Measurements from ENCODE around the gene ZNF319.

The ZNF319 gene

DNA sequence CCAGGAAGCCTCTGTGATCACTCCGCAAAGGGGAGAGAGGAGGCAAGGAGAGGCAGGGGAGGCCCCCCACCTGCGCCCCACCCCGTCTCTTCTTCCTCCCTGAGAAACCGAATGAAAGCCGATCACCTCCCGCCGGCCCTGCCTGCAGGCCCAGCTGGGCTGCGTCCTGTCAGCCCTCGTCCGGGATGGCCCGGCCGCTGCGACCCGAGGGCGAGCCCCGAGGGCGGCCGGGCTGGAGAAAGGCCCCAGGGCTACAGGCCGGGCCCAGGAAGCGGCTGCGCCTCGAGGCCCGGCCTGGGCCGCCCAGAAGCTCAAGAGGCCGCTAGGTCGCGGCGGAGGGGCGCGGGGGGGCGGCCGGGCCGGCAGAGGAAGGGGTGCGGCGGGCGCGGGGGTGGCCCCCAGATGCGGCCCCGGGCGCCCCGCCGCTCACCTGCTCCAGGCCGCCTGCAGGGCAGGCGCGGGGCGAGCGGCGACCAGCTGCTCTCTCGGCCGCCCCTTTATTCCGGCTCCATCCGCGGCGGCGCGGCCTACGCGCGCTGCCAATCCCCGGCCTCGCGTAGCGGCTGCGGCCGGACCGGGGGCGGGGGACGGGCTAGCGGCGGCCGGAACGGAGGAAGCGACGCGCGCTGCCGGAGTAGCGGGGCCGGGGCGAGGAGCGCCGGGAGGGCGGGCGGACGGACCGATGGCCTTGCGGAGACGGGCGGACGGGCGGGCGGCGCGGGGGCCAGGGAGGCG is at the start of gene ZNF319:
Gene ZNF319 (minus strand): TSS at position 702 of the 735 bp plus-strand sequence. CDS start 2,407 bp downstream, outside the sequence.
- DNase-seq, result no peak

DNA sequence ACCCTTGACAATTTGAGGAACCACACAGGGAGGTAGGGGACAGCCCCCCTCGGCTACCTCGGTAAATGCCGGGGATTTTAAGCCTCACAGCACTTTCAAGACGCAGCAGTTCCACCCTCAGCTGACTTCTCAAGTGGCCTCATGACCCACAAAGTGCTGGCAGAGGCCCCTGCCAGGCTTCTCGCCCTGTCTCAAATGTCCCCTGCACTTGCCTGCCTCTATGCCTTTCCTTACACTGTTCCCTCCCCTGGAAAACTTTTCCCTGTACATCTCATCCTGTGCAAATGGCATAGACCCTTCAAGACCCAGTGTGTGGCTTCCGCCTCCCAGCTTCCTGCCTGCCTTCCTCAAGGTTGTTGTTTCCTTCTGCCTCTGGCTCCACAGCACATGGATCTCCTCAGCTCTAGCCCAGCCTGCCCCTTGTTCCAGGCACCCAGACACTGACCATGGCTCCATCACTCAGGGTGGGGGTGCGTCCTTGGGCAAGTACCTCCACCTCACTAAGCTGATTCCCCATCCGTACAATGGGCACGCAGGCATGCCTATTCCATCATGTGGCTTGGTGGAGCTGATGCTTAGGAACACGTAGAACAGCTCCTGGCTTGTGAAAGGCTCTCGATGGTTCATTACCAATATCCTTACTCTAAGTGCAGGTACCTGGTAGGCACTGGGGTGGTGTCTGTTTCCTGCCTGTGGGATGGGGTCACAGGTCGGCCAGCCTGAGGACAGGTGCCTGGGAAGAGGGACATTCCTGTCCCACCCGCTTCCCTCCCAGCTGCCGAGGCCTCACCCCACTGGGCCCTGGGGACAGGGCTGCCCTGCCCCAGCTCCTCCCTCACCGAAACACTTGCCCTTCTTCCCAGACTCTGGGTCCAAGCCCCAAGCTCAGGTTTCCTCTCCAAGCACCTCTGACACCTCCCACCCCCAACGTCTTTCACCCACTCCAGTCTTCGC is 49.0 kb upstream of the ZNF319 start:
- no peak for DNase-seq

DNA sequence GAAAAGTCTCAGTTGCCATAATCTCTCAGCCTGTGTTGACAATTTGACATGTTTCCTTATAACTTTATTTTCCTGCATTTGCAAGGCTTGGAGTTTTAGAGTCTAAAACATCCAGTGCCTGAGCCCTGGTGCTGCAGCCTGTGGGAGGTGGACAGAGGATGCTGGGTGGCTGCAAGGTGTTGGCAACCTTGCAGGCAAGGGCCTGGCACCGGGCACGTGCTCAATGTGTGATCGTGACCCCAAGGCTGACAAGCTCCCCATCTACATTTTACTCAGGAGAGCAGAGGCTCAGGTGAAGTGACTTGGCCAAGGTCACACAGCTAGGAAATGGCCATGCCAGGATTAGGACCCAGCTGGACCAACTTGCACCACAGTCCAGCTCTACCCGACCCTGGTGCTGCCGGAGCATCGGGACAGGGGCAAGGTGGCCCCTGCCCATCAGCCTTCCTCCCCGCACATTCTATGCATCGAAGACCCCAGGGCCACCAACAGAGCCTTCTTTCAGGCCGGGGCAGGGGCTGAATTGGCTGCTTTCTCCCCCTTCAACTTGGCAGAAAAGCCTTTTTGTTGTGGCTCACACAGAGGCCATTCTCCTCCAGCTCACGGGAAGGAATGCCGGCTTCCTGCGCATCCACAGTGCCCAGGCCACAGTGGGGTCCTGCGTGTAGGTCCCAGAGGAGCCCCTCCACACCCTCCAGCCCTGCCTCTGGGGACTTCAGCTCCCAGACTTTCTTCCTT is 48.2 kb upstream of the ZNF319 start:
- DNase-seq, result no peak

DNA sequence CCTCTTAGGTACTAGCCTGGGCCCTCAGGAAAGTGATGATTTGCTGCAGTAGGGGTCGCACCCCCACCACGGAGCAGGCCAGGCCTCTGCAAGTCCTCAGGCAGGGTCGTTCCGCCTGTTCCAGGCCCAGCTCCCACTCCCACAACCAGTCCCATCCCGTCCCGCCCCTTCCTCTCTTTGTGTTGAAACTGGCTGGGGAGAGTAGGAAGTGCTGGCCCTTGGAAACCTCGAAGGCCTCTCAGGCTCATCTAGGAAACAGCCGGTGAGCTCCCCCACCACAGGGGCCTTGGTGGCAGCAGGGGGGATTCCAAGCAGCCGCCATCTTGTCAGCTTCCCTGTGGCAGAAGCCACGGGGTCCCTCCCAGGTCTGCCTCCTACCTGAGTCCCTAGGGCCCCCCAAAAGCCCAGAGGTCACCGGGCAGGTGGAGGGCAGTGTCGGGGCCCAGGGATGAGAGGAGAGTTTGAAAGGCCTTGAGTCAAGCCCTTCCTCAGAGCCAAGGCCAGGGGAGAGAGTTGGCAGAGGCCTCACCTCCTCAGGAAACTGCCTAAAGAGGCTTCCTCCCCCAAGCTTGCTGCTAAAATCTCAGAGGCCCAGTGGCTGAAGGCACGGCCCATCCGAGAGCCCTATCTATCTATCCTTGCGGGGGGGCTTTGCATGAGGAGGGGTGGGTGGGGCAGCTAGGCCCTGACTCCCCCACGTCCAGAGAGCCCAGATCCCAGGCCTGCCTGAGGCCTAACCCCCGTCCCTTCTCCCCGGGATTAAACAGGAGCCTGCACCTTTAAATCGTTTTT is 47.3 kb upstream of the ZNF319 start:
- no peak for DNase-seq

DNA sequence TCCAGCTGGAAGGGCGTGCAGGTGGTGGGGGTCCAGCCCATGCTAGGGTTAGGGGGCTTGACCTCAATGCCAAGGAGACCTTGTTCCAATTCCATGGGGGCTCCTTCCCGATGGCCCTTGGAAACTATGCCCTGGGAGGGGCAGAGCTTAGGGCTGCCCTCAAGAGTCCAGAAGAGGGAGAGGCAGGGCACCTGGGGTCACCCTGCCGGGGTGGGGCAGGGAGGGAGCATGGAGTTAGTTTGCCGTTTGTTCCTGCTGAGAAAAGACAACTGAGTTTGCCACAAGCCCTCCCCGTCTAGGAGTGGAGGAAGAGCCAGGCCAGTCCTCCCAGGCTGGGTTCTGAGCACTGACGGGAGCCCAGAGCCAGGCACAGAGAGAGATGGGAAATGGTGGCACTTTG is 46.5 kb upstream of the ZNF319 start:
- no peak for DNase-seq

DNA sequence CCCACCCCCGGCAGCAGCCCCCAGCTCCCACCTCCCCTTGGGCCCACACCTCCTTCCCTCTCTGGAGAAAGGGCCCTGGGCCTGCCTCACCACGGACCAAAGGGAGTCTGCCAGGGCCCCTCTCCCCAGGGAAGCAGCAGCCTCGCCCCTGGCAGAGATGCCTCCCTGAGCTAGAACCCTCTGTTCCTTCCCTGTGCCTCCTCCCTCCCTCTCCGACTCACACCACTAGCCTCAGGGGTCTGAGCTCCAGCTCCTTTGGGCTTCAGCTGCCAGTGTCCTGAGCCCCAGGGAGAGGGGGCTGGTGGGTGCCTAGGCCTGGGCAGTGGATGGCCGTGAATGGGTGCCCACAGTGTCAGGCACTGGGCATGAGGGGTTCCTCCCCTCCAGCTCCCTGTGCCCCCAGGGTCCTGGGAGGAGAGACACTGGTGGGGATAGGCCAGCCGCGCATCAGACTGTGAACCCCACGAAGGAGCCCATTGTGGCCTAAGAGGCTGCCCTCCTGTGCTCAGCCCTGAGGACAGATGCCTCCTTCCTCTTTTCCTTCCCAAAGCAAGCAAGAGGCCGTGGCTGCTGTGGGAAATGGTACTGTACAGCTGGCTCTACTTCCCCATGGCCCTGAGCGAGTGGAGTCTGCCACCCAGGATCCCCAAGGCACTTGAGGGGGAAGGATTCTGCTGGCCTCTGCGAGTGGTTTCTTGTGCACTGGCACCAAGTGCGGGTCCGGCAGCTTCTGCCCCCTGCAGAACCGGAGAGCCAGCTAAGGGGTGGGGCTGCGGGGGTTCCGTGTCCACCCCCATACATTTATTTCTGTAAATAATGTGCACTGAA is 45.8 kb upstream of the ZNF319 start:
- DNase-seq, result no peak

DNA sequence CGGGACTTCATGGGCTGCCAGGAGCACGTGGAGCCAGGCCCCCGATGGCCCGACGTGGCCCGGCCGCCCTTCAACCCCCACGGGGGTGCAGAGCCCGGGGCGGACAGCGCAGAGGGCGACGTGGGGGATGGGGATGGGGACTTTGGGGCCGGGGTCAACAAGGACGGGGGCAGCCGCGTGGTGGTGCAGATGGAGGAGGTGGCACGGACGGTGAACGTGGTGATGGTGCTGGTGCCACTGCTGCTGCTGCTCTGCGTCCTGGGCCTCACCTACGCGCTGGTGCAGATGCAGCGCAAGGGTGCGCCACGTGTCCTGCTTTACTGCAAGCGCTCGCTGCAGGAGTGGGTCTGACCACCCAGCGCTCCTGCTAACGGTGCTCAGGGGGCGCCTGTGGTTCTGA is 44.6 kb upstream of the ZNF319 start:
- DNase-seq, result no peak

DNA sequence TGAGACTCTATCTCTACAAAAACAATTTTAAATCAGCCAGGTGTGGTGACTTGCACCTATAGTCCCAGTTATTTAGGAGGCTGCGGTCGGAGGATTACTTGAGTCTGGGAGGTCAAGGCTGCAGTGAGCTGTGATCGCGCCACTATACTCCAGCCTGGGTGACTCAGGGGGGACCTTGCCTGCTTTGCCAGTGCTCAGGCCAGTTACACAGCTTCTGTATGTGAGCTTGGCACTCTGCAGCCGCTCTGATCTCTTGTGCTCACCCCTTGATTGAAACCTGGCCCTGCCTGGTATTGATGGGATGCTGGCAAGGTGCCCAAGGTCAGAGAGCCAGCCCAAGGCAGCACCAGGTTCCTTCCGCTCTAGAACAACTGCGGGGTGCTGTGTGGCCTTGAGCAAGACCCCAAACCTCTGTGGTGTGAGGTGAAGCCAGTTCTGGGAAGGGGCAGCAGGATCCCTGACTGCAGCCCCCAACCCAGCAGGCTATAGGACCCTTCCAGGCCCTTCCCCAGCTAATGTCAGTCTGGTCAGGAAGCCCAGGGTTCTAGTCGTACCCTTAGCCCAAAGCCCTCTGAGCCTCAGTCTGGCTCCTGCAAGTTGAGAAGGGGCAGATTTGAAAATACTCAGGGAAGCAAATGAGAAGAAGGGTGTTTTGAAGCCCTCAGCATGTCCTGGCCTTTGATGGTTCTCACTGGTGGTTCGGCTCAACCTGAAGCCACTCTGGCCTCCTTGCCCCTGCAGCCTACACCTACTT is 44.0 kb upstream of the ZNF319 start:
- DNase-seq, result peak; percentile 17

DNA sequence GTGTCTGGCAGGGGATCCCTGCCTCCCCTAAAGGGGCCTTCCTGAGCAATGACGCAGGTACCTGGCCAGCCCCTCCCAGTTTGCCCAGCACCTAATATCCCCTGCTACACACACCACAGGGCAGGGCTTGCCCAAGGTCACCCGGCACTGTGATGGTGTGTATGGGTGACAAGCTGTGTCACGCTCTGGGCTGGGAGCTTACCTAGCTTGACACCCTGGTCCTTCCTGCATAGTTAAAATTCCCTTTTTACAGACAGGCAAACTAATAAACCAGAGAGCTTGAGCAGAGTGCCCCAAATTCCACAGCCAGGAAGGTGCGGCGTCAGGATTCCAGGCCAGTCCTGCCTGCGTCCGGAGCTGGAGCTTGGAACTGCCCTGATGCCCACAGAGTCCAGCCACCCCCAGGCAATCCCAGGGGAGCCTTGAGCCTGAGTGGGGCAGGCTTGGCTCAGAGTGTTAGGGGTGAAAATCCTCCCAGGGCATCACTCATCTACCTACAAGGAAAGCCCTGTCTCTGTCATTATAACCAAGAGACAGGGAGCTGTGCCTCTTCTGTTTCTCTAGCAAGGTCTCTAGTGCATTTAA is 43.2 kb upstream of the ZNF319 start:
- no peak for DNase-seq

DNA sequence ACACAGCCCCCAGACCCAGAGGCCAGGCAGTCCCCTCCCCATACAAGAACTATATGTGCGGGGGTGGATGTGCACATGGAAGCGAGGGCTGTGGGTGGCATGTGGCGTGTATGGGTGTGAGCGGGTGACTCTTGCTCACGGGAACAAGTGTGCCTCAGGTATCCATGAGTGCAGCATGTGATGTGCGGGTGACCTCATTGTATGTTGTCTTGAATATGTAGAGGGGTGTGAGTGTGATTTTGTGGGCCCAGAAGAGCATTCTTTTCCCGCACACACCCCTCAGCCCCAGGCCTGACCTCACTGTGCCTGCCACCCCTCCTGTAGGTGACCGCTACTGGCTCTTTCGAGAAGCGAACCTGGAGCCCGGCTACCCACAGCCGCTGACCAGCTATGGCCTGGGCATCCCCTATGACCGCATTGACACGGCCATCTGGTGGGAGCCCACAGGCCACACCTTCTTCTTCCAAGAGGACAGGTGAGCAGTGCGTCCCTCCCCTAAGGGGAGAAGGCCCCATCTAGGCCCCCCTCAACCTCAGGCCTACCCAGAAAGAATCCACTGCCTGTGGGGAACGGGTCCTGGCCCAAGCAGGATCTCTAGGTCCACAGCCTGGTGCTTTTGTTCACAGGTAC is 42.5 kb upstream of the ZNF319 start:
- DNase-seq, result no peak

DNA sequence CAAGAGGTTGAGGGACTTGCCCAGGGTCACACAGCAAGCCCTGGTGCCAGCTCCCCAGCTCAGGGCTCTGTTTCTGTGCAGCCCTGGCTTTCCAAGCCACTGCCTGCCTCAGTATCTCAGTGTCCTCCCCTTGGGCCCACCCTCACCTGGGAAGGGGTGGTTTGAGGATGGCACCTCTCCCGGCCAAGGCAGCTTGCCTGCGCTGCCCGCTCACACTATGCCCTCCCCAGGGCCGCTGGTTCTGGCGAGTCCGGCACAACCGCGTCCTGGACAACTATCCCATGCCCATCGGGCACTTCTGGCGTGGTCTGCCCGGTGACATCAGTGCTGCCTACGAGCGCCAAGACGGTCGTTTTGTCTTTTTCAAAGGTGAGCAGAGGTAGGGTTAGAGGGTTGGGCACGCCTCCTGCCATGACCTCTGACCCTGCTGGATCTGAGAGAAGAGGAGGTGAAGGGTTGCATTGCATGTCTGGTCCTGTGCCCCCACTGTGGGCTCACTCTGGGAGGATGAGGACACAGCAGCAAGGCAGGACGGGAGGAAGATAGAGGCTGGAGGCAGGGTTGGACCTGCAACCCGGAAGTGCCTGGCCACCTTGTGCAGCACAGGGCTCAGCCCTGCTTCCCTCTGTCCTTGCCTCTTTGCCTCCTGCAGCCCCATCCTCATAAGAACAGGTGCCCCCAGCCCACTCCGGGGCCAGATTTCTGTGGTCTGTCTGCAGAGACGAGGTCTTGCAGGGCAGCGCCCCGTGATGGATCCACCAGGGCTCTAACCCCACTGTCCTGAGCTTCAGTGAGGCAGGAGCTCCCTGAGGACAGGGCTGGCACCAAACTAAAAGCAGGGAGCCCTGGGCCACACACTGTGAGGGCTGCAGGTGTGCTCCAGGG is 41.8 kb upstream of the ZNF319 start:
- DNase-seq, result peak; percentile 16

DNA sequence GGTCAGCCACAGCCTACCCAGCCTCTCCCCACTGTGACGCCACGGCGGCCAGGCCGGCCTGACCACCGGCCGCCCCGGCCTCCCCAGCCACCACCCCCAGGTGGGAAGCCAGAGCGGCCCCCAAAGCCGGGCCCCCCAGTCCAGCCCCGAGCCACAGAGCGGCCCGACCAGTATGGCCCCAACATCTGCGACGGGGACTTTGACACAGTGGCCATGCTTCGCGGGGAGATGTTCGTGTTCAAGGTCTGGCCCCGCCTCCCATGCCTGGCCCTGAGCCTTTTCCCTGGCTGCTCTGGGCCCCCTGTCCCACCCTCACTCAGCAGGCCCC is 41.1 kb upstream of the ZNF319 start:
- DNase-seq, result no peak

DNA sequence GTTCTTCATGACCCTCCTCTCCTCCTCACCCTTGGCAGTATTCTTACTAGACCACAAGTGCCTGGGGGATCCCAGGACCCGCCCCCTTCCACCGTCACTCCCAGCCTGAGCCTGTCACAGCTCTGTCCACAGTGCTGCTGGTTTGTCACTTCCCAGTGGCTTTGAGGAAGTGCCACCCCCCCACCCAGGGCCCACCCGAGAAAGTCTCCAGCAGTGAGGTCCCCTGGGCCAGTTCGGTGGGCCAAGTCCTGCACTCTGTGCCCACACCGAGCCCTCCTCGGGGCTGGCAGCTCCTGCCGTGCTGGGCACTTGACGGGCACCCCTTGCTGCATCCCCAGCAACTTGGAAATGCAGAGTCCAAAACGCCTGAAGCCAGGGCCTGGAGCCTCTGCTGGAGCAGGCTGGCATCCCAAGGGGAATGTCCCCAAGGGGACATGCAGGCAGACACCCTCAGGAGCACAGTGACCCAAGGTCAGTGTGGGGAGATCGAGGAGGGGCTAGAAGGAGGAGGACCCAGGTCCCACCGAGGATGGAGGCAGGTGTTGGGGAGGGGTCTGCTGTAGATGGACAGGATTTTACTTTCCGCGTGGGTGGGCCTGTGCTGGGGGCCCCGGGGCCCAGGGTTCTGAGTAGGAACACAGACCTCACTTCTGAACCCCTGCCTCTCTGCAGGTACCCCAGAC is 40.6 kb upstream of the ZNF319 start:
- peak; percentile 15 for DNase-seq

DNA sequence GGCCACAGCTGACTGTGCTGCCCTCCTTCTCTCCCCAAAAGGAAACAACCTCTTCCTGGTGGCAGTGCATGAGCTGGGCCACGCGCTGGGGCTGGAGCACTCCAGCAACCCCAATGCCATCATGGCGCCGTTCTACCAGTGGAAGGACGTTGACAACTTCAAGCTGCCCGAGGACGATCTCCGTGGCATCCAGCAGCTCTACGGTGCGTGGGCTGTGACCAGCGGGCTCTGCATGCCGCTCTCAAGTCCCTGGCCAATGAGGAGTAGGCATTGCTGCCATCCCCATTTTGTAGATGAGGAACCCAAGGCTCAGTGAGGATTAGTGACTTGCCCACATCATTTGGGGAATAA is 40.0 kb upstream of the ZNF319 start:
- no peak for DNase-seq

DNA sequence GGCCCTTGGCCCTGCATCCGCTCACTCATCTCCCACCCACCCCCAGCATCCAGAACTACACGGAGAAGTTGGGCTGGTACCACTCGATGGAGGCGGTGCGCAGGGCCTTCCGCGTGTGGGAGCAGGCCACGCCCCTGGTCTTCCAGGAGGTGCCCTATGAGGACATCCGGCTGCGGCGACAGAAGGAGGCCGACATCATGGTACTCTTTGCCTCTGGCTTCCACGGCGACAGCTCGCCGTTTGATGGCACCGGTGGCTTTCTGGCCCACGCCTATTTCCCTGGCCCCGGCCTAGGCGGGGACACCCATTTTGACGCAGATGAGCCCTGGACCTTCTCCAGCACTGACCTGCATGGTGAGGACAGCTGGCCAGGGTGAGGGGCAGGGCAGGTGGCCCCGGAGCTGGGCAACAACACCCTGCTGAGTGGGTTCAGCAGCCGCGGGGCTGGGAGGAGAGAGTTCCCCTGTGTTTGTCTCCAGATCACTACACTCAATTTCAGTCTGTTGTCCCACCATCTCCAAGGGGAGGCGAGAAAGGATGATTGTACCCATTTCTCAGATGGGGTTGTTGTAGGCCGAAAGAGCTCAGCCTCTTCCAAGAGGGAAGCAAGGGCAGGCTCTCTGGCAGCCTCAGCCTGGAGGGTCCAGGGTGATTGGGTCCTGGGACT is 39.5 kb upstream of the ZNF319 start:
- no peak for DNase-seq

DNA sequence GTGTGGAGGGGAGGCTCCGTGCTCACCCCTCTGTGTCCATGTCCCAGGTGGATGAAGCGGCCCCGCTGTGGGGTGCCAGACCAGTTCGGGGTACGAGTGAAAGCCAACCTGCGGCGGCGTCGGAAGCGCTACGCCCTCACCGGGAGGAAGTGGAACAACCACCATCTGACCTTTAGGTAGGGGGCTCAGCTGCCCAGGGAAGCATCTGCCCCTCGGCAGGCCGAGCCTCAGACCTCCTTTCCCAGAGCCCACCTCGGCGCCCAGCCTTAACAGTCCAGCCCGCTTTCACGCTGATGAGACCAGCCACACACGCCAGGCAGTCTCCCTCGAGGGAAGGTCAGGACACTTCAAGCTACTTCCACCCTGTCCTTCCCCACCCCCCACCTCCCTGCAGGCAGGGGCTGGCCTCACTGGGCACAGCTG is 37.8 kb upstream of the ZNF319 start:
- no peak for DNase-seq

DNA sequence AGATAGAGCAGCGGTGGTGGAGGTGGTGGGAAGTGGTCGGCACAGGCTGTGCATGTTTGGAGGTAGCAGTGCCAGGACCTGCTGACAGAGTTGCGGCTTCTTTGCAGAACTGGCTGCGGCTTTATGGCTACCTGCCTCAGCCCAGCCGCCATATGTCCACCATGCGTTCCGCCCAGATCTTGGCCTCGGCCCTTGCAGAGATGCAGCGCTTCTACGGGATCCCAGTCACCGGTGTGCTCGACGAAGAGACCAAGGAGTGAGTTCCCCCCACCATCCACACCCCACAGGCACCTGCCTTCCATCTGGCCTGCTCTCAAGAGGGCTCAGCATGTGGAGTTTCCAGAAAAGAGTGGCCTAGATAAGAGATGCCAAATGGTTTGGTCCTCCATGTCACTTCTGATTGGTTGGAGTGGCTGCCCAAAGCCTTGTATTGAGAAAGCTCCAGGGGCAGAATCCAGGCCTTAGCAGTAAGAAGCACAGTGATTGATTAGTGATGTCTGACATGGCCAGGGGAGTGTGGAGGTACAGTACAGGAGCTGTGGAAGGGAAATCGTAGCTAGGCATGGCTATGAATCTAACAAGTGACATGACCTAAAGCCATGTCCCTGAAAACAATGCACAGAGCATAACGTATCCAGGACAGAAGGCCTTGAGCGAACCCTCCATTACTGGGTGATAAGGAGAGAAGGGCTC is 37.0 kb upstream of the ZNF319 start:
- no peak for DNase-seq
